ENCODE results near the gene SETBP1. TPM values are rescaled to one million over a fixed set of nuclear protein-coding genes. Genes with fewer than 3 reads are reported as not detected.

The SETBP1 gene
- total RNA-seq, 1 donor from 2014 or later, result 7.1 TPM

DNA sequence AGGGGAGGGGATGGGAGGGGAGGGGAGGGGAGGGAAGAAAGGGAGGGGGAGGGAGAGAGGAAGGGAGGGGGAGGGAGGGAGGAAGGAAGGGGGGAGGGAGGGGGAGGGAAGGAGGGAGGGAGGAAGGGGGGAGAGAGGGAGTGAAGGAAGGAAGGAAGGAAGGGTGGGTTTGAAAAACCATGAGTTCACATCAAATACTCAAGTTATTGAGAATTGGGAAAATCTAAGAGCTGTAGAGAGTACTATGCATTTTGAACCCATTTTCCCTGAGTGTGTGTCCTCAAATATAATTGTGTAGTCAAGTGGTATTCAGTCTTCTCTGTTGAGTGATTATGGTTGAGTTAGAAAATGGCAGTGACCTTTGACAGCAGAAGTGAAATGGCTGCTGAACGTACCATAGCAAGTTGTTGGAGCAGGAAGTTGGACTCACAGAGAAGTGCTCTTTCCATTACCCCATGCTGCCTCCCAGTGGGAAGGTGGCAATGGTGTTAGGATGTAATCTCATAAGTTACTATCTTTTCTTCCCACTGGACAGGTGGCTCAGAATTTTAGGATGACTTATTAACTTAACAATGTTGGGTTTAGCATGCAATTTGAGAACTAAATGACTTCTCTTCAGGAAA lies 214.6 kb downstream of the SETBP1 start:
- intact Hi-C loops (cut with DNase I), result loop anchor here (2.0 kb wide), 1 partner anchor 216 kb away; no protein-coding TSS in a partner anchor
- peak; percentile 59 for ATAC-seq
- DNase-seq (ENCODE audit: missing footprints), result peak; percentile 65

DNA sequence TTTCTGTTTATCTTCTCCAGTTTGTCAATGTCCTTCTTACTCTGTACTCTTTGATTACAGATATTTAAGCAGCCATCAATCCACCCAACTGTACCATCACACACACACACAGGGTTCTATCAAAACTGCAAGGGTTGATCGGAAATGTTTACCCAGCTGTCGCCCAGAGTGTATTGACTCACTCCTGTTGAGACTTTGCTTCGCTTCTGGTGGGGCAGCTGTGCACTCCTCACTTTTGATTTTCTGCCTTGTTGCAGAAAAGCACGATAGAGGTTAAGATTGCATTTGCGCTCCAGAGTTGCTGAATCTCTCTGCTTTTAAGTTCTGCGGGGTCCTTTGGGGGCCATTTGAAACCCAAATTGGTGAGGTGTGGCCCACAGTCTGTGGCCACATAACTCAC lies 216.2 kb downstream of the SETBP1 start:
- DNase-seq (ENCODE audit: missing footprints) (no peak), ATAC-seq (no peak)
- intact Hi-C loops (cut with DNase I), result no loop called here

DNA sequence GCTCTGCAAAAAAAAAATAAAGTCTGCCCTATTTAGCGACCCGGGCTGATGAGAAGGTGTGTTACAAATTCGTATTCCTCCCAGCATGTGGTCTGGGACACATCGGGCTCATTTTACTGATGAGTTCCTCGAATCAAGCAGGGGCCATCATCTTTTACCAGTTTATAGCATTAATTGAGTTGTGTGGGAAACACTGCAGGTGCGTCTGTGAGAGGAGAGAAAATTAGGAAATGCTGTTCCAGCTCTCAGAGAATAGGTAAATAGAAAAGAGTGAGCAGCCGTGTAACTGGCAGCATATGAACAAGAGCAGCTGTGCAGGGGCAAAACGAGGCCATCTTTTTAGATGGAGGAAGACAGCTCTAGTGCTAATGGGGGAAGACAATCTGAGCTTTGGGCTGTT lies 216.7 kb downstream of the SETBP1 start:
- intact Hi-C loops (cut with DNase I), result no loop called here
- ATAC-seq, result no peak
- no peak for DNase-seq (ENCODE audit: missing footprints)

DNA sequence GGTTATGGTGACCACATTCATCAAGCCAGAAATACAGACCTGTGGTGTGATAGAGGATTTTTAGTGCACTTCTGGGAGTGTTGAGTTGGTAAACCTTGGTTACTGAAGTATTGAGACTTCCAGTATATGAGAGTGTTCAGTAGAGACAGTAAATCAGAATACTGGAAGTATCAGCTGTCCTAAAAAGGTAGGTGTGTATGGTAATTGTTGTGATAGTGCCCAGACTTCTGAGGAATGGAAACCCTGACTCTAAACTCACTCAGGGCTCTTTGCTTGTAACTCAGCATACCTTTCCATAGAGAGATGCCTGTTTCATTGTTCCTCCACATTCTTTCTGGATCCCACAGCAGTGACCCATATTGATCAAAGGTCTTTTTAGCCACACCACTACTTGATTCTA lies 217.1 kb downstream of the SETBP1 start:
- intact Hi-C loops (cut with DNase I), result no loop called here
- DNase-seq (ENCODE audit: missing footprints) (no peak), ATAC-seq (no peak)

DNA sequence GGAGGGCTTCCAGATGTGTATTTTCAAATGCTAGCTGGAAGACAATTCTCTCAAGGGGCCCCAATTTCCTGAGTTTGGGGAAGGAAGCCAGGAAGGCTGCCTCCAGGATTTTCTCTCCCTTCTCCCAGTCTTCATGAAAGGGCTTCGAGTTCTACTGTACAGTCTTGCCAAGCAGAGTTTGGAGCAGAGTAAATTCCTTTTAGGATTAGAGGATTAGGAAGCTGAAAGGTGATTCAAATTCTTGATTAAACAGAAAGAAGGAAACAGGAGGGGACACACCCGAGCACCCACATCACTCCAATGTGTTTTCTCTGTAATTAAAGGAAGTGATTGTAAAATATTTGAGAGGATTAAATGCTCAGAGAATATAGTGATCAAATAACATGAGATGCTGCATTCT lies 217.8 kb downstream of the SETBP1 start:
- intact Hi-C loops (cut with DNase I), result no loop called here
- no peak for ATAC-seq
- no peak for DNase-seq (ENCODE audit: missing footprints)

DNA sequence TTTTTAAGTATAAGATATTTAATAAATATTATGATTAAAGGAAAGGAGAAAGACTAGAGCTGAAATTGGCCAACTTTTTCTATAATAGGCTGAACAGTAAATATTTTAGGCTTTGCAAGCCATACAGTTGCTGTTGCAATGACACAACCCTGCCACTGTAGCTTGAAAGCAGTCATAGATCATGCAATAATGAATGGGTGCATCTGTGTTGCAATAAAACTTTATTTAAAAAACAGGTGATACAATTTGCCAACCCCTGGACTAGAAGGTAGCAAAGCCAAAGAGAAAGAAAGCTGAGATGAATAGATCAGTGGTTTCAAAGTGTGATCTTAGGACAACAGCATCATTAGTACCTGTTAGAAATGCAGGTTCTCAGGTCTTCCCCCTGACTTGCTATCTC lies 219.1 kb downstream of the SETBP1 start:
- intact Hi-C loops (cut with DNase I), result no loop called here
- no peak for DNase-seq (ENCODE audit: missing footprints)
- ATAC-seq, result no peak

DNA sequence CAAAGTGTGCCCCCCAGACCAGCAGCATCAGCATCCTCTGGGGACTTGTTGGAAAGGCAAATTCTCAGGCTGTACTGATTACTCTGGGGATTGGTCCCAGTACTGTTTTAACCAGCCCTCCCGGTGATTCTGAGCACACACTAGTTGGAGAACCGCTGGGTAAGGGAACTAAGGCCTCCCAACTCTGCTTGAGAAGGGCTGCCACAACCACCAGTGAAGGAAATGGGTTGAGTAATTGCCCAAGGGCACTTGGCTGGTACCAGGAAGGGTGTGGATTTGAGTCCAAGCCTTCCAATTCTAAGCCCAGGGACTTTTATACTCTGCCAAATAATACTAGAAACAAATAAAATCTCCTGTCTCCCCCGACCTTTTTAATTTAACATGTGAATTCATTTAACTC lies 219.9 kb downstream of the SETBP1 start:
- intact Hi-C loops (cut with DNase I), result no loop called here
- DNase-seq (ENCODE audit: missing footprints) (no peak), ATAC-seq (no peak)

DNA sequence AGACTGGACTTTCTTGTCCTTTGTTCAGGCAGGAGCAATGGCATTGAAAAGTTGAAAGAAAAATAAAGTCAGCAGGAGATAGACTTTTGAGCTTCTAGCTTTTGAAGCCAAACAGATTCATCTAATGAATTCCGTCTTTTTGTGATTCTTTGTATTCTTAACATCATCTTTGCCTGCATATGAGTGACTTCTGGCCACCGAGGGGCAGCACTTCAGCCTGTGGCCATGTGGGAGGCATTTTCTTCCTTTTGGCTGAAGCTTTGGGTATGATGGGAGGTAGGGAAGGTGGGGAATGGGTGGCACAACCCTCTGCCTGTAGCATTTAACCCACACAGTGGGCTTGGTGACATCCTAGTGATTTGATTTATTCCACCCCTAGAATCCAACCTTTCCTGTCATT lies 220.6 kb downstream of the SETBP1 start:
- intact Hi-C loops (cut with DNase I), result no loop called here
- DNase-seq (ENCODE audit: missing footprints), result no peak
- ATAC-seq, result no peak

DNA sequence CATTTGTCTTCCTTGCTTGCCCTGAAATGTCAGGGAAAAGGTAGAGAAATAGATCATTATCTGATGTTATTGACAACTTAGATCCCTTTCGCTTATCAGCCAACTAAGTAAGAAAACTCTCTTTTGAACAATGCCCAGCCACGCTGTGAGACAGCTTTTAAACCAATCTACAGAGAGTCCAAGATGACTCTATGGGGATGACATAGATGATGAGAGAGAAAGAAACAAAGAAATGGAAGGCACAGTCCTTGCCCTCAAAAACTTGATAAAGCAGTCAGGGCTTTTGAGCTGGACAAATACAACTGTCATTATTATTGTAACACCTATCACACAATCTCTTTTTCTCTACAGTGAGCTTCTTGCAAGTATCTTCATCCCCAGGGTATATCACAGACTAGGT lies 222.6 kb downstream of the SETBP1 start:
- intact Hi-C loops (cut with DNase I), result no loop called here
- no peak for ATAC-seq
- DNase-seq (ENCODE audit: missing footprints), result no peak

DNA sequence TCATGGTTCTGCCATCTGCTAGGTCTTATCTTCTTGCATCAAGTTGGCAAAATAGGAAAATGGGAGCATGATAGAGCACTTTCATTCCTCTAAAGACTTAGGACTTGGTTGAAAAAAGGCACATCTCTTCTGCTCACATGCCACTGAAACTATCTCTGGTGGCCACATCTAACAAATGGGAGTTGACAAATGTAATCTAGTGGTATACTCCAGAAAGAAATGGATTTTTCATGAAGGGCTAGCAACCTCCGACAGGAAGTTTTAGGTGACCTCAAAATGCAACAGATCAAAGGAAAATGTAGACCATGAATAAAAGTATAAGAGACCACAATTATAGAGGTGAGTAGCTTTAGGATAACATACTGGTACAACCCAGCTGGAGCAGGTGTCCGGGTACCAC lies 224.1 kb downstream of the SETBP1 start:
- DNase-seq (ENCODE audit: missing footprints) (no peak), ATAC-seq (no peak)
- intact Hi-C loops (cut with DNase I), result no loop called here

DNA sequence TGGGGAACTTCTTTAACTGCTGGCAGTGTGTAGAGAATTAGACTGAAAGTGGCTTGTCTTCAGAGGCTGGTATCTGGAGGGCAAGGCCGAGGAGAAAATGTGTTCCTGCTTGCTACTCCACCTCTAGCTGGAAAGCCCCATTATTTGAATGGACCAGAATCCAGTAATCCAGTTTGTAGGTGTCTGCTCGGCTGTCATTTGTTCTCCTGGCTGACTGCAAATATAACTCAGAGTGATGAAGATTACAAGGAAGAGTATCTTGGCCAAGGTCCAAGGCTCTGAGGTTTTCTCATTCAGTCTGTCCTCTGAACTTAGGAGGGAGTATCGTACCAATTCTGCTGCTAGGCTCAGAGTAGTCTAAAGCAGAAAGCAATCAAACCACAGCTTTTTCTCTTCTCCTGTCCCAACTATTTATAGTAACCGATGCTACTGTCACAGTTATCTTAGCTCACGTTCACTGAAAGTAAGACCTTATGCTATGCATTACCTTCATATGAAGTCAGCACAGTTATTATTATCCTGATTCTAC lies 228.6 kb downstream of the SETBP1 start:
- intact Hi-C loops (cut with DNase I), result no loop called here
- DNase-seq (ENCODE audit: missing footprints) (no peak), ATAC-seq (no peak)

DNA sequence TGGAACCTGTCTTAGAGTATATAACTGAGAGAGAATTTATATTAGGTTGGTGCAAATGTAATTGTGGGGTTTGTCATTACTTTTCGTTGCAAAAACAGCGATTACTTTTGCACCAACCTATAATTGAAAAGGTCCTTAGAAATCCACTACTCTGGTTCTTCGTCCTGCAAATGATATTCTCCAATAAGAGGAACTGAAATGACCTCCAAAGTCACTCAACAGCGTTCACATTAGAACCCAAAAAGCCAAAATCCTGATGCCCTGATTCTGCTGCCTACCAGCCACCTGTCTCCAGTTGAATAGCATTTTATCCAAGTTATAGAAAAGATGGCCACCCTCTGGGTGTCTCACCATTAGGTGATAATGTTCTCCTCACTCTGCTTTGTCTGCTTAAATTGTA lies 230.6 kb downstream of the SETBP1 start:
- DNase-seq (ENCODE audit: missing footprints) (no peak), ATAC-seq (no peak)
- intact Hi-C loops (cut with DNase I), result no loop called here

DNA sequence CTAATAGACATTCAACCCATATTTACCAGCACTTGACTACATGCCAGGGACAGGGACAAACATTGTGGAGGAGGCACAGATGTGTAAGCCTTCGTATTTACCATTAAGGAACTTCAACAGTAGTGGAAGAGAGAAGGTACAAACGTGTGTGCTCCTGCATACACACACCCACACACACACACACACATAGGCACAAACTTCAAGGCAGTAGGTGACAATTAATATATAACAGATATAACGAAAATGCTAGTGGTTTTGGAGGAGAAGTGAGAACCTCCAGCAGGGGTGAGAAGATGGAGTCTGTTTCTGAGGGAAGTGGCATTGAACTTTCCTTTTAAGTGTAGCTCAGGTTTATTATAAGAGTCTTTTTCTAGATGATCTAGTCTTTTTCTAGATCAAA lies 231.1 kb downstream of the SETBP1 start:
- ATAC-seq (no peak), DNase-seq (ENCODE audit: missing footprints) (no peak)
- intact Hi-C loops (cut with DNase I), result no loop called here

DNA sequence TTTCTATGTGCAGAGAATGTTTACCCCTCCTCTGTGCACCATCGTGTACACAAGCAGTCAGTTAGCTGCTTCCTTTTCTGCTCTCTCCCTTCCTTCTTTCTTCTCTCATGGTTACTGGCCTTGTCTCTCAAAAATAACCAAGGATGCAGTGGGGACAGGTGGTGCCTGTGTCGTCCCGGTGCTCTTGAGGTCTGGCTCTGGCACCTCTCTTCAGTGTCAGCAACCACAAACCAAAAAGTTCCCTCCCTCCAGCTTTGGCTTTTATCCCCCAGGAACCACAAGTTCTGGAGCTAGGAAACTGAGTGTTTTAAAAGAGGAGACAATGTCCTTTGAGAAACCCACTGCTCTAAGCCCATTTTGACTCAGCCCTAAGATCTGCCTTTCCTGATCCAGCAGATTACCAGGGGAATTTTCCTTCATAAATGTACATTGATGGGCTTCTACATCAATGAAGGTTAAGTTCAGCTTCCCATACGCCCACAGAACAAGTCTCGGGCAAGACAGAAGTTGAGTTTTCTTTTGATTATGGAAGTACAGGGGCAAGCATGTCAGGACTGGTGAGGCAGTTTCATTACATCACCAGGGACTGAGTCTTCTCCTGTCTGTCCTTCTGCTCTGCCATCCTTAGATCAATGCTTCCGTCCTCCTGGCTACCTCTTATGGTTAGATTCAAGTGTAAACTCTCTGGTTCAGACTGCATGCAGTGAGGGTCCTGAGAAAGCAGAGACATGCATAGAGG lies 232.2 kb downstream of the SETBP1 start:
- no peak for ATAC-seq
- no peak for DNase-seq (ENCODE audit: missing footprints)
- intact Hi-C loops (cut with DNase I), result no loop called here

DNA sequence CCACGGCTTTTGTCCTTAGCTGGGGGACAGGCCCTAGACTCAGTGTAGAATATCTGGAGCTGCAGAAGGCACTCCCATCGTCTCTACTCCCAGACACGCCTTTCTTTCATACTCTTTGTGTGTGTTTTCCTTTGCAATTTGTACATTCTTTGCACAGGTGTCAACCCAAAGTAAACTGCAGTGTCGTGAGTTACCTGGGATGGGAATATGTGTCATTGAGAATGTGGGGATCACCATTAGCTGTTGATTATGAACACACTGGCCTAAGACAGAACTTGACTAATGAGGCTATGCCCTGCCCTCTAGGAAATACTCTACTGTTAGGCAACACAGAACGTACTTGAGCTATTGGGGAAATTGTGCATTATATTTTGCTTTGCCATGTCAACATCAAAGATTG lies 233.3 kb downstream of the SETBP1 start:
- no peak for DNase-seq (ENCODE audit: missing footprints)
- intact Hi-C loops (cut with DNase I), result no loop called here
- no peak for ATAC-seq

DNA sequence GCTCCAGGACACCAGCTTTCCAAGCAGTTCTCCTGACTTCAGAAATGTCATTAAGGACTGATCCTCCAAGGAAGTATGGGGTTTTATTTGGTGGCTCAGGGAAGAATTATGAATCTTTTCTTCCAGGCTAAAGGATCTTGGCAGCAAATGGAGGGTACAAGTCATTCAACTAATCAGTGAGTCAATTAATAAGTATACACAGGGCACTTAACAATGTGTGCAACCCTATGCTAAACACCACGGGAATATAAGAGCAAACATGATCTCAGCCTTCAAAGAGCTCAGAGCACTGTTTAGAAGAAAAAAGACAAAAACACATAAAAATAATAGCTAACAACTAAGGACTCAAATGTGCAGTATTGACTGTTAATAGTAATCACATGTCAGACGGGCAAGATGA lies 234.5 kb downstream of the SETBP1 start:
- no peak for DNase-seq (ENCODE audit: missing footprints)
- no peak for ATAC-seq
- intact Hi-C loops (cut with DNase I), result no loop called here

DNA sequence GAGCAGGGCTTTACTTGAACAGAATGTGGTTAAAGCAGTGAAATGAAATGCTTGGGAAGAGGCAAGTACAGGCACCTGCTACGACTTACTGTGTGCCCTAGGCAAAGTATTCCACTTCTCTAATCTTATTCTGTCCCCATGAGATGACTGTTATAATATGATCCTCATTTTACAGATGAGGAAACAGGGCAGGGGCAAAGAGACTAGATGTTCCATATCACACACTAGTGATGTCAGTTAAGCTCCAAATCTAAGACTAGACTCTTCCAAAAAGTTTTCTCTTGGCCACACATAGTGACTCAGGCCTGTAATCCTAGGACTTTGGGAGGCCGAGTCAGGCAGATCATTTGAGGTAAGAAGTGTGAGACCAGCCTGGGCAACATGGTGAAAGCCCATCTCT lies 235.0 kb downstream of the SETBP1 start:
- DNase-seq (ENCODE audit: missing footprints) (no peak), ATAC-seq (no peak)
- intact Hi-C loops (cut with DNase I), result no loop called here

DNA sequence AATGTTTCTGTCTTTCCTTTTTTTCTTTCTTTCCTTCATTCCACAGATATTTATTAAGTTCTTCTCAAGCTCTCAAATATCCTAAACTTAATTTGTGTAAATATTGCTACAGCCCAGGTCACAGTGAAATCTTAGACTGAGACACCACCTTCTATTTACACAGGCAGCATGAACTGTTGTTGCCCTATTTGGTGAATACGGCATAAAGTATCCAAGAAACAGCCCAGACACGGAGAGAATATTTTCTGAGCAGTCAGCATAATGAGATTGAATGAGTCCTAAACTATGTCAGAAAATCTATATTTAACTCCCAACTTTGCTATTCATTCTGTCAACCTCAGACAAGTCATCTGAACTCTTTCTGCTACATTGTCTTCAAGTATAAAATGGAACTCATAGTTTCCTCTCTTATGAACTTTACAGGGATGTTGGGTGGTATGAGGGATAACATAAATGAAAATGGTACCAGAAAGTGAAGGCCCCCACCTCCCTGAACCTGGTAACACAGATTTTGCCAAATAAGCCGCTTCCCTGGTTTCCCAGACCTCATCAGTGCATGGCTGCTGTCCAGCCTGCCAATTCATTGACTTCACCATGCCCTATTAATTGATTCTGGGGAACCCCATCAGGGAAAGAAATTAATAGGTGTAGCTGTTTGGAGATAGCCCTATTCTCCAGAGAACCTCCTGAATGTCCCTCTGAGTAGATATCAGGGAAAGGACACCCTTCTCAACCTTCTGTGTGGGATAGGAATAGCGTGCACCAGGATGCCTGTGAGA lies 235.9 kb downstream of the SETBP1 start:
- DNase-seq (ENCODE audit: missing footprints) (no peak), ATAC-seq (no peak)
- intact Hi-C loops (cut with DNase I), result no loop called here

DNA sequence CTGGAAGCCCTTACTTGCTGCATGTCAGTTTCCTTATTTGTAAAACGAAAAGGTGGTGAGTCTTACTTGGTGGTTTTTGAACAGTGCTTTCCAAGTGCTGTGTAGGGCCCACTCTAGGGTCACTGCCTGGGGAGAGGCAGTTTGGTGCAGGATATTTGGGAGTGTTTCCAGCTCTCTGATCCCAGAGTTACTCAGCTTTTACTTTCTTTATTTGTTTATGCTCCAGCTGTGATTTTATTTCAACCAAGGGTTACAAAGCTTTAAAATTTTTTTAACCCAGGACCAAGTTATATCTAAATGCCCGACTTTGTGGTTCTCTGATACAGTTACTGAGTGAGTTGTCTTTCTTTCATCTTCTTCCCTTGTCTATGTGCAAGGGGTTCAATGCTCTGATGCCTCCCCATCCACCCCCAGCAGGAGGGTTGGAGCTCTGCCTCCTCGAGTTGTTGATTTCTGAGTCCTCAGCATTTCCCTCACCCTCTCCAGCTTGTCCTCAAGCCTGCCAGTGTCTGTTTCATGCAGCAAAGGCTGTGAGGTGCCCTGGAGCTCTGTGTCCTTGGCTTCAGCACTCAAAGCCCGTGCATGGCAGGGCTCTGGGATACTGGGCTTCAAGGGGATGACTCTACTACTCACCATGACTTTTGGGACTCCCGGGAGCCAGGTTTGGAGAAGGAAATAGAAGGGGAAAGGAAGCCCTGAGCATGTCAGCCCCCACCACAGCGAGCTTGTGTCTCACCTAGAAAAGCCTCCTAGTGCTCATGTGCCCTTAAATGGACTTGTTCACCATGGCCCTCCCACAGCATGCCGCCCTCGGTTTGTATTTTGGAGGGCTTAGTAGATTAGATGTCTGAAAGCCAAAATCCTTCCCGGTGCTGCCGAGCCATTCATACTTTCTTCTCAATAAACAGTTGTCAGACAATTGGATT lies 236.8 kb downstream of the SETBP1 start:
- DNase-seq (ENCODE audit: missing footprints) (no peak), ATAC-seq (peak; percentile 70)
- intact Hi-C loops (cut with DNase I), result no loop called here

Data from Right ventricle myocardium inferior (tissue), 1 donor.